GM19438 (cell line): ENCODE results near the gene TAOK1.
"Not testable (repeated sequence)": the region's sequence is repeated elsewhere in the genome, so short reads cannot be mapped to it uniquely, and the experiment has no call there.

Experiments
- ATAC-seq: cut with Tn5 transposase; IDR thresholded peaks from one replicate; pipeline ENCODE4 v1.9.1; 2021; ENCODE audit warnings: low read depth; ENCODE audit not compliant: unreplicated experiment

The TAOK1 gene

GRCh38 chr17:29389982-29390850 is at the start of gene TAOK1:
Gene TAOK1 (plus strand): TSS chr17:29390363. CDS start chr17:29451549, 61,186 bp downstream.
- peak; percentile 69 for ATAC-seq

DNA sequence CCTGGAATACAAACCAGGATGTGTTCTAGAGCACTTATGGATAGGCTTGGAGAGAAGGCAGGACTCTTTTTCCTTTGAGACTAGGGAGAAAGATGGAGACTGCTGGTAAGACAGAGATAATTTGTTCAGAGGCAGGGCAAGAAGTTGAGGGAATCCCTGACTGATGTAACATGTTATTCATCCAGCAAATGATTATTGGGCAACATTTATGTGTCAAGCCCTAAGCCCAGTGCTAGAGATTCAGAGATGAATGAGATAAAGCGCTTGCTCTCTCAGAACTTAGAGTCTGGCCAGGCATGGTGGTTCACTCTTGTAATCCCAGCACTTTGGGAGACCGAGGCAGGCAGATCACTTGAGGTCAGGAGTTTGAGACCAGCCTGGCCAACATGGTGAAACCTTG is 48.4 kb upstream of the TAOK1 start:
- ATAC-seq = no peak

DNA sequence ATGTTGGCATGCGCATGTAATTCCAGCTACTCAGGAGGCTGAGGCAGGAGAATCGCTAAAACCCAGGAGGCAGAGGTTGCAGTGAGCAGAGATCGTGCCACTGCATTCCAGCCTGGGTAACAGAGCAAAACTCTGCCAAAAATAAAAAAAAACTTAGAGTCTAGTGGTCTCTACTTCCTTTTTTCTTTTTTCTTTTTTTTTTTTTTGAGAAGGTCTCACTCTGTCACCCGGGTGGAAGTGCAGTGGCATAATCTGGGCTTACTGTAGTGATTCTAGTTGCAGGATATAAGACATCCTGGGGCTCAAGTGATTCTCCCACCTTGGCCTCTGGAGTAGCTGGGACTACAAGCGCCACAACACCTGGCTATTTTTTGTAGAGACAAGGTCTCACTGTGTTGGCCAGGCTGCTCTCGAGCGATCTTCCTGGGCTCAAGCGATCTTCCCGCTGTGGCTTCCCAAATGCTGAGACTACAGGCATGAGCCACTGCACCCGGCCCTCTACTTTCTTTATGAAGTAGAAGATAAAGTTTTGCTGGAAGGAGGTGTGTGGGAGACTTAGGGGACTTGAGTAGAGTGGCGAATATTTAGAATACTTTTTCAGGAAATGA is 47.9 kb upstream of the TAOK1 start:
- ATAC-seq = no peak

GRCh38 chr17:29344201-29344856 is 45.8 kb upstream of the TAOK1 start:
- no peak for ATAC-seq

GRCh38 chr17:29345066-29345465 is 45.1 kb upstream of the TAOK1 start:
- no peak for ATAC-seq

GRCh38 chr17:29345470-29345869 is 44.7 kb upstream of the TAOK1 start:
- not testable (repeated sequence) for ATAC-seq

- no peak for ATAC-seq
These were observed 43.7 kb upstream of the TAOK1 start for GRCh38 chr17:29346462-29346861.

DNA sequence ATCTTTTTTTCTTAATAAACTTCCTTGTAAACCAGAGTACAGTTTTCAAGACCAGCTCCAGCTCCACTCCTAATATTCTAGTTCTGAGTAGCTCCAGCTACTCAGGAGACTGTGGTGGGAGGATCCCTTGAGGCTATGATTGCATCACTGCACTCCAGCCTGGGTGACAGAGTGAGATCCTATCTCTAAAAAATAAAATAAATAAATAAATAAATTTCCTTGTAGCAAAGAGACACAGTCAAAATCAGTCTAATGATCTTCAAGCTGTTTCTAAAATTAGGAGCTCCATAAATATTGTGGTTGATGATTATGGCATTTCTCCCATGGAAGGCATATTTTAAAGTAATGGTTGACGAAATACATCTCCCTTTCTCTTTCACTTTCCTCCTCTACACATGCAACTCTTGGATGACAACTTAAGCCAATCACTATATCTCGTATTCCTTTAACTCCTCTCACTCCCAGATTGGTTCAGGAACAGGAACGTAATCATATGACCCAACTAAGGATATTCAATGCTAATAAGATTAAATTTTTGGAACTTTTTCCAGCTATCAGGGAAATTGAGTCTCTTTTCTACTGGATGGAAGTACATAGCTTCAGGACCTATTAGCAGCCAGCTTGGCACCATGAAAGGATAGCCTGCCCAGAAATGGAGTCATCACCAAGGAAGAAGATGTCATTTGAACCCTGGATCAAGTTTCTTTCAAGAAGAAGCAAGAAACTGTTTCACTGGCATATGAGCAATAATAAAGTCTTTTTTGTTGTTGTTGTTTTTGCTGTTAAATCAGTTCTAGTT is 42.1 kb upstream of the TAOK1 start:
- no peak for ATAC-seq

DNA sequence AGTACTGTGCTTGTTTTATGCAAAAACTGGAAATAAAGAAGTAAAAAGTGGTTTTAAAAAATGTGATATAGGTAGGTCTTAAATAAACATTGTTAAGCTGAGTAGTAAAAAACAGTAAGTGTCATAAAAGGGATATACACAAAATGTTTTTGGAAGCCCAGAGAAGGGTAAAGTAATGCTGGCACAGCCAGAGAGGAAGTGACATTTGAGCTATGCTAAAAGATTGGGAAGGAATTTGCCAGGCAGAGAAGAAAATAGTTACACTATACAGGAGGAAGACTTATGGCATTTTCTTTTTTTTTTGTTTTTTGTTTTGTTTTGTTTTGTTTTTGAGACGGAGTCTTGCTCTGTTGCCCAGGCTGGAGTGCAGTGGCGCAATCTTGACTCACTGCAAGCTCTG is 40.8 kb upstream of the TAOK1 start:
- no peak for ATAC-seq

GRCh38 chr17:29352146-29352545 is 38.0 kb upstream of the TAOK1 start:
- ATAC-seq = no peak

DNA sequence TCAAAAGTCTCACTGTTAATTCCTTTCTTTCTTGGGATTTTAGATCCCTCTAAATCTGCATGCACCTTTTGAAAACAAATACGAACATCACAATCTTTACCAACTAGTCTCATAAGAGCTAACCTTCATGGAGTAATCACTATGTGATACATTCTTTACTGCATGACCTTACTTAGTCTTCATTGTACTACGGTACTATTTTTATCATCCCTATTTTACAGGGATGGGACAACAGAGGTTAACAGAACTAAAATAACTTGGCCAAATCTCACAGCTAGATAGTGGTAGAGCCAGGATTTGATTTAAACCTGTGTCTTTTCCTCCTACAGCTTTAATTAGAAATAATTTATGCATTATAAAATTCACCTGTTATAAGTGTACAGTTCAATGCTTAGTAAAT is 32.9 kb upstream of the TAOK1 start:
- ATAC-seq = no peak

- ATAC-seq = no peak
These were observed 32.3 kb upstream of the TAOK1 start for GRCh38 chr17:29357821-29358232.

DNA sequence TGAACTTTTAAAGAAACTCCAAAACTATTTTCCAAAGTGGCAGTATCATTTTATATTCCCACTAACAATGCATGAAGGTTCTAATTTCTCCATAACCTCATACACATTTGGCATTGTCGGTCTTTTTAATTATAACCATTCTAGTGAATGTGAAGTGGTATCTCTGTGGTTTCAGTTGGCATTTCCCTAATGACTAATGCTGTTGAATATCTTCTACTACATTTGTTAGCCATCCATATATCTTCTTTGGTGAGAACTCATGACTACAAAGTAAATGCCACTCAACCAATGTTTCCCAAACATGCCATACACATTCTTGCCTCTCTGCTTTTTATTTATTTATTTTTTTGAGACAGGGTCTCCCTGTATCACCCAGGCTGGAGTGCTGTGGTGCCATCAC is 31.7 kb upstream of the TAOK1 start:
- ATAC-seq = no peak

DNA sequence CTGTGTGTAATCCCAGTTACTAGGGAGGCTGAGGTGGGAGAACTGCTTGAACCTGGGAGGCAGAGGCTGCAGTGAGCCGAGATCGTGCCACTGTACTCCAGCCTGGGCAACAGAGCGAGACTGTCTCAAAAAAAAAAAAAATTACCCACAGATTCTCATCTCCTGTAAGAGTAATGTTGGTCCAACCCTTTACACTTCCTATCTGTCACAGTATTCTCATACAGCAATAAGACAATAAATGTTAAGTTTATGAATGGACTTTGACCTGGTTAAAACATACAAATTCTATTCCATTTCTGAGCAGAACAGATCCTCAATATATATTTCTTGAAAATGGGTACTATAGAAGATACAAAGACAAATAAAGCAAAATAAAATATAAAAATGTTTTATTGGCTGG is 30.4 kb upstream of the TAOK1 start:
- no peak for ATAC-seq

GRCh38 chr17:29363716-29364115 is 26.4 kb upstream of the TAOK1 start:
- no peak for ATAC-seq

GRCh38 chr17:29364691-29365090 is 25.5 kb upstream of the TAOK1 start:
- no peak for ATAC-seq

GRCh38 chr17:29368161-29368560 is 22.0 kb upstream of the TAOK1 start:
- ATAC-seq = no peak

DNA sequence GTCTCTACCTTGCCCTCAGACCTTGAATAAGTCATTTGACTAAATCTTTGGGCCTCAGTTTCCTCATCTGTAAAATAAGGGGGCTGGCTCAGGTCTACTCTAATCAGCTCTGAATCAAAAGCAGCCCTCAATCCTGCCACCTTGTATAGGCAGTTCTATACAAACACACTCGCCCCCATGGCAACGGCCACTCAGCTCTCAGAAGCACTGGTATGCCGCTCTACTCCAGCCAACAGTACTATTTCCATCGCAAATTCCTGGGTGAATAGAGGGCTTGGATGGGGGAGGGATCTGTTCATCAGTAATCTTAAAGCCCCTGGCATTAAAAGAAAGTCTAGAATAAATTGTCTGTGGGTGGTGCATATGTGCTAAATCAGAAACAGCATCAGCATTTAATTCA is 21.2 kb upstream of the TAOK1 start:
- ATAC-seq = no peak

- no peak for ATAC-seq
These were observed 20.1 kb upstream of the TAOK1 start for GRCh38 chr17:29369831-29370735.
